ENCODE data around the gene PRKCE. TPM values are rescaled to one million over a fixed set of nuclear protein-coding genes. Genes with fewer than 3 reads are reported as not detected.

PRKCE gene
- total RNA-seq, 1 experiment from 2014 or later: 4.4 TPM

DNA sequence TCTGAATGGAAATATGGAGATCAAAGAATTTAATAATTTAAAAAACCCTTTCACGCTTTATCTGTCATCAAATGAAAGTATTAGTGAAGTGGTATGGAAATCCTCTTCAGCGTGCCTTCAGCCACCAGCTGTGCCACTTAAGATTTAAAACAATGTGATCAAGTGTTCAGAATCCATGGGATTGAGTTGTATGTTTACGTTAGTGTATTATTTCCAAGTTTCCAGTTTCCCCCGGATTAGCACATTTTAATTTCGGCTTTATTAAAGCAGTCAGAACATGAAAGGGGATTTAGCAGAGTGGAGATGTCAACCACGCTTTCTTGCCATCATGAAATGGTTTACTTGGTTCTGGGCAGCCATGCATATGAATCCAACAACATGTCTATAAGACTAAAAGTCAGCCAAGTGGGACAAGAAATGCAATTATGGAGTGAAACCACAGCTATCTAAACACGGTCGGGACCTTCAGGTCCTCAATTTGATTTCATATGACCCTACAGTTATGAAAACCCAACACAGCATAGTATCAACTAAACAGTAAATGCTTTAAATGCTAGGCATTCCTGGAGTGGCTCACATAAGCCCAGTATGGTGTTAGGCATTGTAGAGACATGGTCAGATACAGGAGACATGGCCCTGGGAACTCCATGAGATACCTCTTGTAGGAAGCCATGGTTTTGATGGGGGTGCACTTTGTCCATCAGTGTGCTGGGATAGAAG is 420.8 kb downstream of the PRKCE start:
- no peaks in the 10 kb centered on the region for H3K36me3 ChIP-seq (ENCODE audit: control insufficient read depth, insufficient read depth, low read length)
- intact Hi-C loops (cut with micrococcal nuclease; ENCODE audit: unreplicated experiment): no loop called here
- TF ChIP-seq CTCF (IDR thresholded peaks at IDR 0.05; ENCODE audit: insufficient read depth in 1 of 2, low read depth in 1 of 2, low read length in 1 of 2, severe bottlenecking in 1 of 2, unreplicated experiment in 1 of 2): no peak
- Mint-ChIP-seq H3K4me3 (ENCODE audit: unreplicated experiment) (no peak overlapping the region), H3K27ac (ENCODE audit: unreplicated experiment) (no peak overlapping the region), H3K4me1 (ENCODE audit: low read depth, unreplicated experiment) (peaks cover 35% of the 10 kb centered on the region), H3K36me3 (ENCODE audit: insufficient read depth, unreplicated experiment) (no peaks in the 10 kb centered on the region), H3K27me3 (ENCODE audit: insufficient read depth, unreplicated experiment) (no peaks in the 10 kb centered on the region), H3K9me3 (ENCODE audit: unreplicated experiment) (no peaks in the 10 kb centered on the region)
- no TSS peak for BruUV-seq (replicated peaks)
- ChIA-PET POLR2A (interaction anchor here (0.8 kb wide), 1 partner anchor 12 kb away, joined by 3 read pairs; no protein-coding TSS in a partner anchor), CTCF (no interaction called here)
- H3K27me3 ChIP-seq (replicated peaks; ENCODE audit: control insufficient read depth, insufficient read depth, low read length): no peaks in the 10 kb centered on the region
- DNase-seq: no peak
- peaks cover 28% of the 10 kb centered on the region for H3K4me1 ChIP-seq
- no peak overlapping the region for H3K4me3 ChIP-seq (ENCODE audit: low read depth, low read length)
- no peaks in the 10 kb centered on the region for H3K9me3 ChIP-seq

- DNase-seq: no peak
- no peak for TF ChIP-seq CTCF (IDR thresholded peaks at IDR 0.05; ENCODE audit: insufficient read depth in 1 of 2, low read depth in 1 of 2, low read length in 1 of 2, severe bottlenecking in 1 of 2, unreplicated experiment in 1 of 2)
- intact Hi-C loops (cut with micrococcal nuclease; ENCODE audit: unreplicated experiment): no loop called here
- CTCF ChIA-PET: no interaction called here
- no TSS peak for BruUV-seq (replicated peaks)
- no peaks in the 10 kb centered on the region for H3K27me3 ChIP-seq (replicated peaks; ENCODE audit: control insufficient read depth, insufficient read depth, low read length)
- H3K4me3 ChIP-seq (ENCODE audit: low read depth, low read length): no peak overlapping the region
- H3K27ac Mint-ChIP-seq (ENCODE audit: unreplicated experiment): peak overlapping the region; percentile 33
- H3K4me1 Mint-ChIP-seq (ENCODE audit: low read depth, unreplicated experiment): peaks cover 21% of the 10 kb centered on the region
- no peaks in the 10 kb centered on the region for H3K36me3 Mint-ChIP-seq (ENCODE audit: insufficient read depth, unreplicated experiment)
- H3K27me3 Mint-ChIP-seq (ENCODE audit: insufficient read depth, unreplicated experiment): no peaks in the 10 kb centered on the region
- H3K9me3 Mint-ChIP-seq (ENCODE audit: unreplicated experiment): no peaks in the 10 kb centered on the region
- H3K4me1 ChIP-seq: peaks cover 16% of the 10 kb centered on the region
- POLR2A ChIA-PET: no interaction called here
- peak overlapping the region; percentile 17 for H3K4me3 Mint-ChIP-seq (ENCODE audit: unreplicated experiment)
- H3K9me3 ChIP-seq: no peaks in the 10 kb centered on the region
- no peaks in the 10 kb centered on the region for H3K36me3 ChIP-seq (ENCODE audit: control insufficient read depth, insufficient read depth, low read length)
These were observed 422.1 kb downstream of the PRKCE start for GRCh38 chr2:46073540-46074046.

- H3K36me3 Mint-ChIP-seq (ENCODE audit: insufficient read depth, unreplicated experiment): no peaks in the 10 kb centered on the region
These were observed 423.0 kb downstream of the PRKCE start for GRCh38 chr2:46074501-46074900.

More at GRCh38 chr2:46074501-46074900, 423.0 kb downstream of the PRKCE start:
- H3K27ac Mint-ChIP-seq (ENCODE audit: unreplicated experiment): peak overlapping the region; percentile 8
- no TSS peak for BruUV-seq (replicated peaks)
- ChIA-PET POLR2A (no interaction called here), CTCF (interaction anchor here (0.6 kb wide), 1 partner anchor 99 kb away, joined by 3 read pairs; no protein-coding TSS in a partner anchor)
- no peak for DNase-seq
- no peak overlapping the region for H3K4me3 Mint-ChIP-seq (ENCODE audit: unreplicated experiment)
- H3K4me3 ChIP-seq (ENCODE audit: low read depth, low read length): no peak overlapping the region
- H3K4me1 ChIP-seq: peaks cover 16% of the 10 kb centered on the region
- no peak for TF ChIP-seq CTCF (IDR thresholded peaks at IDR 0.05; ENCODE audit: insufficient read depth in 1 of 2, low read depth in 1 of 2, low read length in 1 of 2, severe bottlenecking in 1 of 2, unreplicated experiment in 1 of 2)
- no peaks in the 10 kb centered on the region for H3K9me3 ChIP-seq
- peaks cover 19% of the 10 kb centered on the region for H3K4me1 Mint-ChIP-seq (ENCODE audit: low read depth, unreplicated experiment)
- H3K27me3 ChIP-seq (replicated peaks; ENCODE audit: control insufficient read depth, insufficient read depth, low read length): no peaks in the 10 kb centered on the region
- H3K9me3 Mint-ChIP-seq (ENCODE audit: unreplicated experiment): no peaks in the 10 kb centered on the region
- H3K36me3 ChIP-seq (ENCODE audit: control insufficient read depth, insufficient read depth, low read length): no peaks in the 10 kb centered on the region
- H3K27me3 Mint-ChIP-seq (ENCODE audit: insufficient read depth, unreplicated experiment): no peaks in the 10 kb centered on the region
- intact Hi-C loops (cut with micrococcal nuclease; ENCODE audit: unreplicated experiment): no loop called here

Measured in Caco-2 (cell line).